ENCODE data around the gene MRPL48. TPM values are rescaled to one million over a fixed set of nuclear protein-coding genes. Genes with fewer than 3 reads are reported as not detected.
"Not testable (repeated sequence)": the region's sequence is repeated elsewhere in the genome, so short reads cannot be mapped to it uniquely, and the experiment has no call there.

The MRPL48 gene
- total RNA-seq, 1 donor from 2014 or later, result 25.6 TPM

DNA sequence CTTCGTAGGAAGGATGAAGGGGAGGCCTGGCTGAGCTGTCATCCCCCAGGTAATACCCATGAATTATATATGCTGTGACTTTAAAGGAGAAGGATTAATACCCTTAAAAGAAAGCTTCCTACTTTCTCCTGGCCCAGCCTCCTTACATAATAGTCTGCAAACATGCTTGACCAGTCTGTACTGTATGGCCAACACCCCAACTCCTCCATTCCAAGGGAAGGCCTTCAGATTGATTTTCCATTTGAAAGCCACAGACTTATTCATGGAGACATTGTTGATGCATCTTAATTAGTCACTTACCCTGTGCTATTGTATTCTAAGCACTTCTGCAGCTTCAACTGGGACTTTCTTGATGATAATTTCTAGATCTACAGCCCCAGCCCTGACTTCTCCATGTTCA is 91.1 kb downstream of the MRPL48 start:
- Histone ChIP-seq H3K4me1 (ENCODE audit: control insufficient read depth in 3 of 3, insufficient read depth in 3 of 3, low read length in 3 of 3) (peaks cover 15 to 34% (median 20%) of the 10 kb centered on the region in 3 donors), H3K9me3 (ENCODE audit: control insufficient read depth in 3 of 3, low read length in 3 of 3) (no peaks in the 10 kb centered on the region), H3K9ac (ENCODE audit: low read depth in 1 of 3, low read length in 3 of 3) (no peak overlapping the region), H3K27ac (ENCODE audit: low read depth, low read length) (no peak overlapping the region), H3K36me3 (ENCODE audit: control insufficient read depth in 3 of 3, insufficient read depth in 3 of 3, low read length in 3 of 3) (peaks cover 0 to 3% (median 0%) of the 10 kb centered on the region in 3 donors), H3K27me3 (ENCODE audit: control insufficient read depth in 3 of 3, insufficient read depth in 3 of 3, low read length in 3 of 3) (no peaks in the 10 kb centered on the region), H3K4me3 (ENCODE audit: low read length in 3 of 3) (no peak overlapping the region)

DNA sequence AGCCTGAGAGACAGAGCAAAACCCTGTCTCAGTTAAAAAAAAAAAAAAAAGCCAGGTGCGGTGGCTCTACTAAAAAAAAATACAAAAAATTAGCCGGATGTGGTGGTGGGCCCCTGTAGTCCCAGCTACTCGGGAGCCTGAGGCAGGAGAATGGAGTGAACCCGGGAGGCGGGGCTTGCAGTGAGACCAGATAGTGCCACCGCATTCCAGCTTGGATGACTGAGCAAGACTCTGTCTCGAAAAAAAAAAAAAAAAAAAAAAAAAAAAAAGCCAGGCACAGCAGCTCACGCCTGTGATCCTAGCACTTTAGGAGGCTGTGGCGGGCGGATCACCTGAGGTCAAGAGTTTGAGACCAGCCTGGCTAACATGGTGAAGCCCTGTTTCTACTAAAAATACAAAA is 92.8 kb downstream of the MRPL48 start:
- H3K4me1 ChIP-seq (ENCODE audit: control insufficient read depth in 3 of 3, insufficient read depth in 3 of 3, low read length in 3 of 3), result peaks cover 9 to 22% (median 16%) of the 10 kb centered on the region in 3 donors
- H3K4me3 ChIP-seq (ENCODE audit: low read length in 3 of 3); H3K9me3 ChIP-seq (ENCODE audit: control insufficient read depth in 3 of 3, low read length in 3 of 3); H3K27ac ChIP-seq (ENCODE audit: low read depth, low read length); H3K9ac ChIP-seq (ENCODE audit: low read depth in 1 of 3, low read length in 3 of 3); H3K27me3 ChIP-seq (ENCODE audit: control insufficient read depth in 3 of 3, insufficient read depth in 3 of 3, low read length in 3 of 3); H3K36me3 ChIP-seq (ENCODE audit: control insufficient read depth in 3 of 3, insufficient read depth in 3 of 3, low read length in 3 of 3): not testable (repeated sequence)

DNA sequence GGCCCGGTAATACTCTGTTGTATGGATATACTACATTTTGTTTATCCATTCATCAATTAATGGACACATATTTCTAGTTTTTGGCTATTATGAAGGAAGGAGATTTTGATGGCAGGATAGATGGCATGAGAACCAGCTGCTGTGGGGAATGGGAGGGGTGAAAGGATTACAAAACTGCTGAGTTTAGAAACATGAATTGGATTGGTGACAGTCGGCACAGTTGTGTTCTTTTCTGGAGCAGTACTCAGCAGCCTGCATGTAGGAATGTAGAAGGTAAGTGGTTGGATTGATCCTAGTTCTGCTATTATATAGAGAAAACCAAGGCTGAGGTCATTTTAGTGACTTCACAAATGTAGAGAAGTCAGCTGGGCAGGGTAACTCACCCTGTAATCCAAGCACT is 96.2 kb downstream of the MRPL48 start:
- no peaks in the 10 kb centered on the region for H3K9me3 ChIP-seq (ENCODE audit: control insufficient read depth in 3 of 3, low read length in 3 of 3)
- H3K4me1 ChIP-seq (ENCODE audit: control insufficient read depth in 3 of 3, insufficient read depth in 3 of 3, low read length in 3 of 3), result no peaks in the 10 kb centered on the region
- H3K27me3 ChIP-seq (ENCODE audit: control insufficient read depth in 3 of 3, insufficient read depth in 3 of 3, low read length in 3 of 3), result no peaks in the 10 kb centered on the region
- no peak overlapping the region for H3K27ac ChIP-seq (ENCODE audit: low read depth, low read length)
- no peak overlapping the region for H3K4me3 ChIP-seq (ENCODE audit: low read length in 3 of 3)
- peaks cover under 1 to 3% (median 2%) of the 10 kb centered on the region in 3 donors for H3K36me3 ChIP-seq (ENCODE audit: control insufficient read depth in 3 of 3, insufficient read depth in 3 of 3, low read length in 3 of 3)
- no peak overlapping the region for H3K9ac ChIP-seq (ENCODE audit: low read depth in 1 of 3, low read length in 3 of 3)

DNA sequence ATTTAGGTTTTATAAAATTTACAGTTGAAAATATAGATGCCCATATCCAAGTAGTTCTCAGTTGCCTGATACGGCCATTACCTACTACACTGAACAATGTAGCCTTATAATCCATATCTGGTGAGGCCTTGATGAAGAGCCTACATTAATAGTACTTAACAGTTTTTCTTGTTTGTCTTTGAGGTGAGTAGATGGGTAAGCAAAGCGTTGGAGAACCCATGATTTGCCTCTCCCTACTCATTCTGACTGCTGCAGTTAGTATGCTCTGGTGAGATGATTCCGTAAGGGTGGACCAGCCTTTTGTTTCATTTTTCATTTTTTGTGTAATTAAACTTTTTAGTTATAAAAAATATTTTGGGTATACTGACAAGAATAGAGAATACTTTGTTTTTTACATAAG is 100.6 kb downstream of the MRPL48 start:
- Histone ChIP-seq H3K27ac (ENCODE audit: low read depth, low read length) (no peak overlapping the region), H3K4me1 (ENCODE audit: control insufficient read depth in 3 of 3, insufficient read depth in 3 of 3, low read length in 3 of 3) (no peaks in the 10 kb centered on the region), H3K9me3 (ENCODE audit: control insufficient read depth in 3 of 3, low read length in 3 of 3) (no peaks in the 10 kb centered on the region), H3K36me3 (ENCODE audit: control insufficient read depth in 3 of 3, insufficient read depth in 3 of 3, low read length in 3 of 3) (peaks cover 3 to 20% (median 17%) of the 10 kb centered on the region in 3 donors), H3K4me3 (ENCODE audit: low read length in 3 of 3) (no peak overlapping the region), H3K9ac (ENCODE audit: low read depth in 1 of 3, low read length in 3 of 3) (no peak overlapping the region), H3K27me3 (ENCODE audit: control insufficient read depth in 3 of 3, insufficient read depth in 3 of 3, low read length in 3 of 3) (no peaks in the 10 kb centered on the region)

DNA sequence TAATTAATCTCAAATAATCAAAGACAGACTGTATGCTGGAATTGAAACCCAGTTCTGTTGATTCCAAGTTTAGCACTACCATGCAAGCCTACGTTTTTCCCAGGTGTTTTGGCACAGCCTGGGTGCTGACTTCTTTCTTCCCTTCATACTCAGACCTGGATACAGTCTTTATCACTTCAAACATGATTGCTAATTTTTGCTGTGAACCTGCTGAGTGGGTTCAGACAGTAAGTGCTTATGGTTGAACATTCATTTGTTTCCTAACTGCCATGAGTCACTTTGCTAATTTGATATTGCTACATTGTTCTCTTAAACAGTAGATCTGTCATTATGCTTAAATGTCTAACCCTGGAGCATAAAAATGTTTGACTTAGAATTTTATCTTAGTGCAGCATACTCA is 101.3 kb downstream of the MRPL48 start:
- Histone ChIP-seq H3K9ac (ENCODE audit: low read depth in 1 of 3, low read length in 3 of 3) (no peak overlapping the region), H3K27ac (ENCODE audit: low read depth, low read length) (no peak overlapping the region)

DNA sequence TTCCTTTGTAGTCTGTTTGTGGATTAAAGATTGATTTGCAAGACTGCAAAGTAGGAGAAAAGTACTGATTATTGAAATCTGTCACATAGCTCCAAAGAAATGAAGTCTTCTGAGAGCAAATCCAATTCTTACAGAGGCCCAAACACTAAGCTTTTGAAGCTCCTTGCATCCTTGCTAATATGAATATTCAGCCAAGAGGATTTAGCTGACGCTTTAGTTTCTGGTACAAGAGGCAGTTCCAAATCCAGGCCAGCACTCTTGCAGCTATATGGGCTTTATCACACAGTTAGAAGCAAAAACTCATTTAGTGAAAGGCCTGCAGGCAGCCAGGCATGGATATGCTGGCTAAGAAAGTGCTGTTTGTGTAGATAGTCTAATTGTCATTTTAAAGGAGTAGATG is 101.9 kb downstream of the MRPL48 start:
- no peaks in the 10 kb centered on the region for H3K4me1 ChIP-seq (ENCODE audit: control insufficient read depth in 3 of 3, insufficient read depth in 3 of 3, low read length in 3 of 3)
- peaks cover 2 to 20% (median 17%) of the 10 kb centered on the region in 3 donors for H3K36me3 ChIP-seq (ENCODE audit: control insufficient read depth in 3 of 3, insufficient read depth in 3 of 3, low read length in 3 of 3)
- no peak overlapping the region for H3K27ac ChIP-seq (ENCODE audit: low read depth, low read length)
- no peak overlapping the region for H3K9ac ChIP-seq (ENCODE audit: low read depth in 1 of 3, low read length in 3 of 3)
- H3K9me3 ChIP-seq (ENCODE audit: control insufficient read depth in 3 of 3, low read length in 3 of 3), result no peaks in the 10 kb centered on the region
- H3K4me3 ChIP-seq (ENCODE audit: low read length in 3 of 3), result no peak overlapping the region
- no peaks in the 10 kb centered on the region for H3K27me3 ChIP-seq (ENCODE audit: control insufficient read depth in 3 of 3, insufficient read depth in 3 of 3, low read length in 3 of 3)

More for the DNA sequence above, 101.3 kb downstream of the MRPL48 start:
- Histone ChIP-seq H3K9me3 (ENCODE audit: control insufficient read depth in 3 of 3, low read length in 3 of 3) (no peaks in the 10 kb centered on the region), H3K27me3 (ENCODE audit: control insufficient read depth in 3 of 3, insufficient read depth in 3 of 3, low read length in 3 of 3) (no peaks in the 10 kb centered on the region), H3K4me1 (ENCODE audit: control insufficient read depth in 3 of 3, insufficient read depth in 3 of 3, low read length in 3 of 3) (no peaks in the 10 kb centered on the region), H3K4me3 (ENCODE audit: low read length in 3 of 3) (no peak overlapping the region), H3K36me3 (ENCODE audit: control insufficient read depth in 3 of 3, insufficient read depth in 3 of 3, low read length in 3 of 3) (peaks cover 2 to 20% (median 17%) of the 10 kb centered on the region in 3 donors)

DNA sequence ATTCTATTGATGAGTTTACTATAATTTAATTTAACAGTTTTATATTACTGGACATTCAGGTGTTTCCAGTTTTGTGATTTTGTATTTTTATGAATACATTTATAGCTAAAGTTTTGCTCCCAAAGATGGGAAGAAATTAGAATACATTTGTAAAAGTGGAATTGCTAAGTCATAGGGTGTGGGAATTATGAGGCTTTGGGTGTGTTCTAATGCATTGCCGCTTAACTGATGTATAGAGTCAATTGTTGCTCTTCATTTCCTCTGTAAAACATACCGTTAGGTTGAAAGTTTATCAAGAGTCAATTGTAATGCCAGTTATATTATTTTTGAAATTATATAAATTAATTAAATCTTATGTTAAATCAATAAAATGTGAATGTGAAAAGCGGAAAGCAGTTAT is 105.4 kb downstream of the MRPL48 start:
- Histone ChIP-seq H3K27me3 (ENCODE audit: control insufficient read depth in 3 of 3, insufficient read depth in 3 of 3, low read length in 3 of 3) (no peaks in the 10 kb centered on the region), H3K36me3 (ENCODE audit: control insufficient read depth in 3 of 3, insufficient read depth in 3 of 3, low read length in 3 of 3) (peaks cover 2 to 20% (median 17%) of the 10 kb centered on the region in 3 donors), H3K9me3 (ENCODE audit: control insufficient read depth in 3 of 3, low read length in 3 of 3) (no peaks in the 10 kb centered on the region)

DNA sequence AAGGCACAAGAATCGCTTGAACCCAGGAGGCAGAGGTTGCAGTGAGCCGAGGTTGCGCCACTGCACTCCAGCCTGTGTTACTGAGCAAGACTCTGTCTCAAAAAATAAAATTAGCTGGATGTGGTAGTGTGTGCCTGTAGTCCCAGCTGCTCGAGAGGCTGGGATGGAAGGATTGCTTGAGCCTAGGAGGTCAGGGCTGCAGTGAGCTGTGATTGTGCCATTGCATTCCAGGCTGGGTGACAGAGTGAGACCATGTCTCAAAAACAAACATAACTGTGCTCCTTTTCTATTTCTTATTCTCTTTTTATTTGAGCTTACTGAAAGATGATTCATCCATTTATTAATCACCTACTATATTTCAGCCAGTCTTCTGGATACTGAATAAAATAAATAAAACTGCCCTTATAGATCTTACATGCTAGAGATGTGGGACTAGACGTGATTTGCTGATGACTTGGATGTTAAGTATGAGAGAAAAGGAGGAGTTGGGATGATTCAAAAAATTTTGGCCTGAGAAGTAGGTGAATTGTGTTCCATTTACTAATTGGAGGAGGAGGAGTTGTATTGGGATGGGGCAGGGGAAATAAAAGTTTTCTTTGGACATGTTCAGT is 107.2 kb downstream of the MRPL48 start:
- Histone ChIP-seq H3K27ac (ENCODE audit: low read depth, low read length) (no peak overlapping the region), H3K4me3 (ENCODE audit: low read length in 3 of 3) (no peak overlapping the region), H3K27me3 (ENCODE audit: control insufficient read depth in 3 of 3, insufficient read depth in 3 of 3, low read length in 3 of 3) (no peaks in the 10 kb centered on the region), H3K9me3 (ENCODE audit: control insufficient read depth in 3 of 3, low read length in 3 of 3) (no peaks in the 10 kb centered on the region), H3K4me1 (ENCODE audit: control insufficient read depth in 3 of 3, insufficient read depth in 3 of 3, low read length in 3 of 3) (no peaks in the 10 kb centered on the region), H3K9ac (ENCODE audit: low read depth in 1 of 3, low read length in 3 of 3) (no peak overlapping the region), H3K36me3 (ENCODE audit: control insufficient read depth in 3 of 3, insufficient read depth in 3 of 3, low read length in 3 of 3) (peaks cover 5 to 21% (median 11%) of the 10 kb centered on the region in 3 donors)

More for the DNA sequence above, 105.4 kb downstream of the MRPL48 start:
- Histone ChIP-seq H3K9ac (ENCODE audit: low read depth in 1 of 3, low read length in 3 of 3) (no peak overlapping the region), H3K4me3 (ENCODE audit: low read length in 3 of 3) (no peak overlapping the region), H3K27ac (ENCODE audit: low read depth, low read length) (no peak overlapping the region), H3K4me1 (ENCODE audit: control insufficient read depth in 3 of 3, insufficient read depth in 3 of 3, low read length in 3 of 3) (no peaks in the 10 kb centered on the region)

DNA sequence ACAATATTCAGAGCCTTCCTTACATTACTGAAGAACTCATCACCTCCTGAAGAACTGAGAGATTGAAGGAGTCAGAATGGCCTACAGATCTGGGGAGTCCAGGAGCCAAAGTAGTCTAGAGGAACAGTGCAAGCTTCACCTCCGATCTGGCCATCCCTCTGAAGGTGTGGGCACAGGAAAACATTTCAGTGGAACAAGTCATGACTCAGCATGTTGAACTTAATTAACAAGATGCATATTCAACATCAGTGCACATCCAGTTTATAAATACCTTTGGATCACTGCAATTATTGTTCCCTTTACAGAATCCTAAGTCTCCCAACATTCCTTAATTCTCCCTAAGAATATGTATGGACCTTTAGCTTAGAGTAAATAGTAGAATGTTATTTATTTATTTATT is 114.6 kb downstream of the MRPL48 start:
- Histone ChIP-seq H3K4me1 (ENCODE audit: control insufficient read depth in 3 of 3, insufficient read depth in 3 of 3, low read length in 3 of 3) (no peaks in the 10 kb centered on the region), H3K27ac (ENCODE audit: low read depth, low read length) (no peak overlapping the region), H3K36me3 (ENCODE audit: control insufficient read depth in 3 of 3, insufficient read depth in 3 of 3, low read length in 3 of 3) (peaks cover 15 to 22% (median 20%) of the 10 kb centered on the region in 3 donors), H3K9me3 (ENCODE audit: control insufficient read depth in 3 of 3, low read length in 3 of 3) (no peaks in the 10 kb centered on the region), H3K9ac (ENCODE audit: low read depth in 1 of 3, low read length in 3 of 3) (no peak overlapping the region), H3K4me3 (ENCODE audit: low read length in 3 of 3) (no peak overlapping the region), H3K27me3 (ENCODE audit: control insufficient read depth in 3 of 3, insufficient read depth in 3 of 3, low read length in 3 of 3) (no peaks in the 10 kb centered on the region)

DNA sequence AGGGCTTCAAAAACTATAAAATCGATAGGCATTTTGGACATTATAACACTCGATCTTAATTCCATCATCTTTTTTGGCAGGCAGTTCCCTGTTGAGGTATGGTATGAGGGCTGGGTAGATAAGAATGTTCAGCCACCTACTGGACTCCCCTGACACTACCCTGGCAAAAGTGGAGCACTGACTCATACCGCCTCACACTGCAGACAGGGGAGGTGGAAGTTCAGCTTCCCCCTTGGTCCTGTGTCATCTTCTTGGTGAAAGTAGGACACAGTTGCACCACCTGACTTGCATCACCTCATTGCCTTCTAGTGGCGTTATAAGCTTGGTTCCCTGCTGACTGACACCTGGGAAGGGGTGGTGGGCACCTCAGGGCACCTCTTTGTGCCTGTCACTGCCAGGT is 119.5 kb downstream of the MRPL48 start:
- H3K36me3 ChIP-seq (ENCODE audit: control insufficient read depth in 3 of 3, insufficient read depth in 3 of 3, low read length in 3 of 3), result peaks cover 15 to 30% (median 28%) of the 10 kb centered on the region in 3 donors
- H3K27ac ChIP-seq (ENCODE audit: low read depth, low read length), result no peak overlapping the region
- no peak overlapping the region for H3K4me3 ChIP-seq (ENCODE audit: low read length in 3 of 3)

More for the DNA sequence above, 119.5 kb downstream of the MRPL48 start:
- Histone ChIP-seq H3K4me1 (ENCODE audit: control insufficient read depth in 3 of 3, insufficient read depth in 3 of 3, low read length in 3 of 3) (no peaks in the 10 kb centered on the region), H3K9ac (ENCODE audit: low read depth in 1 of 3, low read length in 3 of 3) (no peak overlapping the region), H3K27me3 (ENCODE audit: control insufficient read depth in 3 of 3, insufficient read depth in 3 of 3, low read length in 3 of 3) (no peaks in the 10 kb centered on the region), H3K9me3 (ENCODE audit: control insufficient read depth in 3 of 3, low read length in 3 of 3) (no peaks in the 10 kb centered on the region)
